ENCODE measurements around the gene PSMD5.

Gene PSMD5

DNA sequence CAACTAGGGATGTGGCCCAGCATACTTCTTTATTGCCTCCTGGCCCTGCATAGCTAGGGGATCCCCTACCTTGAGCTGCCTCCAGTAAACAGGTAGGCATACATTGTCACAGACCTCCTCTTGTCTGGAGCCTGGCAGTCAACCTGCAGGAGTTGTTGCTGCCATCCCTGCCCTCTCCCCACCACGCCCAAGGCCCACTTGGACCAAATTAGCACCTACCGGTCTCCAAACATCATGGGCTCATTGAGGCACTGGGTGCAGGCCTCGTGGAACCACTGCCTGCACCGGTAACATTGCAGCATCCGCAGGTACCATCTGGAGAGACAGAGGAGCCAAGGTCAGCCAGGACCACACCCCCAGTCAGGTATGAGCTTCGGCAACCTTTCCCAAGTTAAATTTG is 23.9 kb upstream of the PSMD5 start:
- TF ChIP-seq POLR2AphosphoS5 (IDR thresholded peaks at IDR 0.05; ENCODE audit: low read depth, low read length) (no peak), REST (IDR thresholded peaks at IDR 0.05; ENCODE audit: insufficient read depth in 1 of 2, low read depth in 2 of 2, low read length in 2 of 2) (no peak), FOXP2 (optimal IDR thresholded peaks at IDR 0.05; ENCODE audit: borderline replicate concordance, extremely low read depth, extremely low read length, insufficient read depth) (no peak), TAF1 (IDR thresholded peaks at IDR 0.05; ENCODE audit: borderline replicate concordance, insufficient read depth, low read length) (no peak), SIN3A (IDR thresholded peaks at IDR 0.05; ENCODE audit: borderline replicate concordance, insufficient read depth, low read length) (no peak)

GRCh38 chr9:120865809-120866208 is 23.1 kb upstream of the PSMD5 start:
- no peak for TF ChIP-seq SIN3A (IDR thresholded peaks at IDR 0.05; ENCODE audit: borderline replicate concordance, insufficient read depth, low read length)
- TF ChIP-seq FOXP2 (optimal IDR thresholded peaks at IDR 0.05; ENCODE audit: borderline replicate concordance, extremely low read depth, extremely low read length, insufficient read depth): no peak
- no peak for TF ChIP-seq POLR2AphosphoS5 (IDR thresholded peaks at IDR 0.05; ENCODE audit: low read depth, low read length)
- TF ChIP-seq TAF1 (IDR thresholded peaks at IDR 0.05; ENCODE audit: borderline replicate concordance, insufficient read depth, low read length): no peak
- no peak for TF ChIP-seq REST (IDR thresholded peaks at IDR 0.05; ENCODE audit: insufficient read depth in 1 of 2, low read depth in 2 of 2, low read length in 2 of 2)

DNA sequence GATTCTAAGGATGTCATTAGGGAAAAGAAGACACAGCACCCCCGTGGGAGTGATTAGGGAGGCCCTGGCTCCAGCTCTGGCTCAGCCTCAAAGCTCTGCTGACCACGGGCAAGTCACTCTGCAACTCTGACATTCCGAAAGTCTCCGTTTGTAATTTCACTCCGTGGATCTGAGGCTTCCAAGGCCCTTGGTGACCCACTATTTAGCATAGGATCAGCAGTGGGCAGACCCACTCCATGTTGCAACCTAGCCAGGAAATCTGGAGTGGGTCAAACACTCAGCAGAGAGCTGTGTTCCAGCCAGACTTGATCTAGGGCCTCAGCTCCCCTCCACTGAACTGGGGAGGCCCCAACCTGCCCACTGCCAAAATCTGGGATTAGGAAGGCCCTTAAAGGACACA is 22.5 kb upstream of the PSMD5 start:
- TF ChIP-seq SIN3A (IDR thresholded peaks at IDR 0.05; ENCODE audit: borderline replicate concordance, insufficient read depth, low read length) (no peak), FOXP2 (optimal IDR thresholded peaks at IDR 0.05; ENCODE audit: borderline replicate concordance, extremely low read depth, extremely low read length, insufficient read depth) (no peak), TAF1 (IDR thresholded peaks at IDR 0.05; ENCODE audit: borderline replicate concordance, insufficient read depth, low read length) (no peak), POLR2AphosphoS5 (IDR thresholded peaks at IDR 0.05; ENCODE audit: low read depth, low read length) (no peak), REST (IDR thresholded peaks at IDR 0.05; ENCODE audit: insufficient read depth in 1 of 2, low read depth in 2 of 2, low read length in 2 of 2) (no peak)

DNA sequence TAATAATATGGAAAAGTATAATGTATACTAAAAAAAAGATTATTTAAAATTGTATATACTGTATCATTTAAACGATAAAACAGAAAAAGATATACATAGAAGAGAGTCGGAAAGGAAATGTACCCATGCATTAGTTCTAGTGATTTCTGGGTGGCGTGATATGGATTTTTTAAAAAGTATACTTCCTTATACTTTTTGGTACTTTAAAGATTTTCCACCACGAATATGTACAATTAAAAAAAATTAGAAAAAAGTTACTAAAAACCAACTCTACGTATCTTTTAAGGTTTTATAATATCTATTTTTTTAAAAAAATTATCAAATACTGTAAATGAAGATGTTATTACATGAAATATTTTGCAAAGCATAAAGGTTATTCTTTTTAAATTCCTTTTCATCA is 22.0 kb upstream of the PSMD5 start:
- no peak for TF ChIP-seq TAF1 (IDR thresholded peaks at IDR 0.05; ENCODE audit: borderline replicate concordance, insufficient read depth, low read length)
- no peak for TF ChIP-seq REST (IDR thresholded peaks at IDR 0.05; ENCODE audit: insufficient read depth in 1 of 2, low read depth in 2 of 2, low read length in 2 of 2)
- no peak for TF ChIP-seq SIN3A (IDR thresholded peaks at IDR 0.05; ENCODE audit: borderline replicate concordance, insufficient read depth, low read length)
- TF ChIP-seq POLR2AphosphoS5 (IDR thresholded peaks at IDR 0.05; ENCODE audit: low read depth, low read length): no peak
- no peak for TF ChIP-seq FOXP2 (optimal IDR thresholded peaks at IDR 0.05; ENCODE audit: borderline replicate concordance, extremely low read depth, extremely low read length, insufficient read depth)

DNA sequence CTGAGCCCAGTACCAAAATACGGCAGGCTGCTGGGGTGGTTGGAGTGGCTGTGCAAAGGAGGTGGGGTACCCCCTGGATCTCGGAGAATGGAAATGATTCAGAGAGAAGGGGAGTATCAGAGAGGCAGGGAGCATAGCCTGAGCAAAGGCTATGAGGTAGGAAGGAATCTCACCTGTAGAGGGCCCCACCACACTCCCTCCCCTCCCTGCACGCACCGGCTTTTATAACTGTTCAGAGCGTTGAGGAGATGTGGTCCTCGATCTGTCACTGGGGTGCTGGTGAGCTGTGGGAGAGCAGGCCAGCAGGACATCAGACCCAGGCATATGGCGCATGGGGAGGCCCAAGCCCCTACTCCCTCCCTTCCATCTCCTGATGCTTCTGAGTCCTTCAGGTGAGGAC is 21.1 kb upstream of the PSMD5 start:
- TF ChIP-seq POLR2AphosphoS5 (IDR thresholded peaks at IDR 0.05; ENCODE audit: low read depth, low read length) (no peak), SIN3A (IDR thresholded peaks at IDR 0.05; ENCODE audit: borderline replicate concordance, insufficient read depth, low read length) (no peak), TAF1 (IDR thresholded peaks at IDR 0.05; ENCODE audit: borderline replicate concordance, insufficient read depth, low read length) (no peak), FOXP2 (optimal IDR thresholded peaks at IDR 0.05; ENCODE audit: borderline replicate concordance, extremely low read depth, extremely low read length, insufficient read depth) (no peak), REST (IDR thresholded peaks at IDR 0.05; ENCODE audit: insufficient read depth in 1 of 2, low read depth in 2 of 2, low read length in 2 of 2) (no peak)

Data from PFSK-1 (cell line).